OCI-M2 (cell line): ENCODE results near the gene NWD2.
"Not testable (repeated sequence)": the region's sequence is repeated elsewhere in the genome, so short reads cannot be mapped to it uniquely, and the experiment has no call there.

Experiments
- DNase-seq: peaks from one replicate; lab custom pipeline; 2025; ENCODE audit not compliant: unreplicated experiment; lab: John Stamatoyannopoulos, UW

NWD2 gene

GRCh38 chr4:37389967-37390580 is 145.5 kb downstream of the NWD2 start:
- no peak for DNase-seq

GRCh38 chr4:37392521-37393255 is 148.1 kb downstream of the NWD2 start:
- DNase-seq: no peak

- DNase-seq: no peak
Observed at GRCh38 chr4:37393321-37393720, 148.8 kb downstream of the NWD2 start.

DNA sequence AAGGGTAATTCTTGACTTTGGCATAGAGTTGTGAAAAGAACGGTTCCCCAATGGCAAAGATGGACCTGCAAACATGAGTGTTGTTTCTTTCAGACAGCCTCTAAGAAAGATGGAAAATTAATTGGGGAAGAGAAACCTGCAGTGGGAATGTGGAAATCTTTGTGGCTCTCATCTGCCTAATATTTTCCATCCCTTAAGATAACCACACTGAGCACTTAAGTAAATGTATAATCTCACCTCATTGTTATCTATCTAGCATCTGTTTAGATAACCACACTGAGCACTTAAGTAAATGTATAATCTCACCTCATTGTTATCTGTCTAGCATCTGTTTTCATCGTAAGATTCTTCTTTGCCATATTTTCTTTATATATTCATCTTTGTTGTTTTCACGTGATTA is 149.3 kb downstream of the NWD2 start:
- no peak for DNase-seq

DNA sequence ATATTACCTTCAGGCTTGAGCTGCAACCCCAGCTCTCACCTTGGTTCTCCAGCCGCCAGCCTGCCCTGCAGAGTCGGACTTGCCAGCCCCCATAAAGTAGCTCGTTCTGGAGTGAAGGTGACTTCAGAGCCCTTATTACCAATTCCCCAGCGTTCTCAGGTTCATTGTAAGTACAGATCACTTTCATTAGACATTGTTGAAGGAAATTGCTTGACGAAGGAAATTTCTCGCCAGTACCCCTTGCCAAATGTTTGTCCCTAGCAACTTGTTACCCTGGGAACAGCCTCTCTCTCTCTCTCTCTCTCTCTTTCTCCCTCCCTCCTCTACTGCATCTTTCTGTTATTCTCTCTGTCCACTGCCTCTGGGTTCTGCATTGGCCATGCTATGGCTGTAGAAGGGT is 153.0 kb downstream of the NWD2 start:
- DNase-seq: no peak

DNA sequence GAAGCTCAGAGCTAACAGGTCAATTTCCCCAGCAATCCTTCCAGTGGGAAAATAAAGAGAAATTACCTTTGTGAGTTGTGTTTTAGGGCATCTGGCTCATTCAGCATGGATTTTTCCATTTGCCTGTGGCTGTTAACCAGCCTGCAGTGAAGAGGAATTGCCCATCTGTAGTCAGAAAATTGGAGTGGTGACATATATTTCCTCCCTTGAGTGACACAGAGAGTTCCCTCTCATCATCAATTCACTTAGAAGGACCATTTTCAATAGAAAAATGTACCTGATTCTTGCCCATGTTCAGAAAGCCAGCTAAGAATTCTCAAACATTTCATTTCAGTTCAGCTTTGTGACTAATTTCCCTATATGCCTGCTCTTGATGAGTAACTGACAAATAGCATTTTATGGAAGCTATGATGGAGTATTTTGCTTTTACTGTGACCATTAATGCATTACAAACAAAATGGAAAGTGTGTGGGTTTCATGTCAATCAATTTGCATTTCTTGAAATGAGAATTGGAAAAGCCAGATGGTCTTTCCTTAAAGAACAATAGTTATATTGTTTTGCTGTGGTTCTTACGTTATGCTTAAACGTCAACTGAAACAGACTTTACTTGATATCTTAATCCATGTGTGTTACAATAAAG is 155.8 kb downstream of the NWD2 start:
- DNase-seq: no peak

GRCh38 chr4:37407938-37408826 is 163.6 kb downstream of the NWD2 start:
- DNase-seq: not testable (repeated sequence)

GRCh38 chr4:37413612-37414011 is 169.1 kb downstream of the NWD2 start:
- DNase-seq: not testable (repeated sequence)

GRCh38 chr4:37415845-37416369 is 171.4 kb downstream of the NWD2 start:
- DNase-seq: no peak

DNA sequence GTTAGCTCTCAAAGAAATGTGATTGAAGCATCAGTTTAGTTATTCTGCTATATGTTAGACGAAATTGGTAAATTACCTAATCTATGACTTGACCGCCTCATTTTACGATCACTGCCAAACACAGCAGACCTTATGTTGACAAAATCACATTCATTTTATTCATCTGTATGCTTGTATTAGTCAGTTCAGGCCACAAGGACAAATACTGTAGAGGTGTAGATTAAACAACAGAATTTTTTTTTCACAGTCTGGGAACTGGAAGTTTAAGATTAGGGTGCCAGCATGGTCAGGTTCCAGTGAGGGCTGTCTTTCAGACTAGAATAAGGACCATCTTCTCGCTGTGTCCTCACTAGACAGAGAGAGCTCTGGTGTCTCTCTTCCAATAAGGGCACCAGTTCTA is 177.1 kb downstream of the NWD2 start:
- DNase-seq: no peak

GRCh38 chr4:37422102-37422501 is 177.6 kb downstream of the NWD2 start:
- no peak for DNase-seq

- DNase-seq: no peak
Observed at GRCh38 chr4:37422638-37423037, 178.1 kb downstream of the NWD2 start.

DNA sequence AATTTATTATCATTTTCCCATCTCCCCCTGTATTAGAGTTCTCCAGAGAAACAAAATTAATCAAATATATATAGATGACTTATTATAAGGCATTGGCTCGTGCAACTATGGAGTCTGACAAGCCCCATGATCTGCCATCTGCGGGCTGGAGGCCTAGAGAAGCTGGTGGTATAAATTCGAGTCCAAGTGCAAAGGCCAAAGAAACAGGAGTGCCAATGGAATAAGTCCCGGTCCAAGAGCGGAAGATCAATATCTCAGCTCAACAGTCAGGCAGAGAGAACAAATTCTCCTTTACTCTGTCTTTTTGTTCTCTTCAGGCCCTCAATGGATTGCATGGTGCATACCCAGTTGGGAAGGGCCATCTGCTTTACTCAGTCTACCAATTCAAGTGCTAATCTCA is 178.8 kb downstream of the NWD2 start:
- no peak for DNase-seq

DNA sequence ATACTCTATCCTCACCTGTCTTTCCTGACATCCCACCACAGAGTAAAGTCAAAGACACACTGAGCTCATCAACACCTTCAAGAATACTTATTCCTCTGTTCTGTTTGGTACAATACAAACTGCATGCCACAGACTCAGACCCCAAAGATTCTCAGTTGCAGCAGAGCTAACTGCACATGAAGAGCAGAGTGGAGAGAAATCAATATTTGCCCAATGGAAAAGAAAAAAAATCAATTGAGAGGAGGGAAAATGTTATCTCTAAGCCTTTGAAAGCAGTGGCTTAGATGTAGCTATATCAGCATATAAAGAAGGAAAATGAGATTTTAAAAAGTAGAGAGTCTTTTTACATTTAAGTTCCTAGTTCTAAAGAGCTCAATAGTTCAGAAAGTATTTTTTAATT is 180.2 kb downstream of the NWD2 start:
- DNase-seq: no peak

GRCh38 chr4:37425857-37426256 is 181.3 kb downstream of the NWD2 start:
- DNase-seq: no peak

DNA sequence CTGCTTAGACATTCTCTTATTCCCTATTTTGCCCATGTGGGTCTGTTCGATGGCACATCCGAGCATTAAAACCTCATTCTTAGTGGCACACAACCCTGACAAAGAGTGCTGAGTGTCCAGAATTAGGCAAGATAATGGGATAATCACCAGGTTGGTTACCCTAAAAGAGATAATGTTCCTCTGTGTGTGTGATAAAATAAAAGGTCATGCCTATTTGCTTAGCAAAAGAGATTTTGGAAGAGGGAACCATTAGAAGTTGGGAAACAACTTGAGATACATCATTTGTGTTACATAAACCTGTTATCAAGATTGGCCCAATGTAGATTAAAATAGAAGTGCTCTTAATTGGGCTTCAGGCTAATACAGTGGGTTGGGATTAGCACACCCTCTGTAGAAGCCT is 182.7 kb downstream of the NWD2 start:
- no peak for DNase-seq

- DNase-seq: no peak
Observed at GRCh38 chr4:37429906-37430305, 185.4 kb downstream of the NWD2 start.

GRCh38 chr4:37430718-37431416 is 186.3 kb downstream of the NWD2 start:
- DNase-seq: no peak

DNA sequence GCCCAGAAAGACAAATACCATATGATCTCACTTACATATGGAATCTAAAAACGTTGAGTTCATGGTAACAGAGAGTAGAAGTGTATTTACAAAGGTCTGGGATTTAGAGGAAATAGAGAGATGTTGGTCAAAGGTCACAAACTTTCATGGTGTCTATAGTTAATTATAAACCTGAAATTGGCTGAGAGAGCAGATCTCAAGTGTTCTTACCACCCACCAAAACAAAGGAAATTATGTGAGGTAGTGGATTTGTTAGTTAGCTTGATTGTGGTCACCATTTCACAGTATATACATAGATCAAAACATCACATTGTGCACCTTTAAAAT is 186.8 kb downstream of the NWD2 start:
- no peak for DNase-seq

DNA sequence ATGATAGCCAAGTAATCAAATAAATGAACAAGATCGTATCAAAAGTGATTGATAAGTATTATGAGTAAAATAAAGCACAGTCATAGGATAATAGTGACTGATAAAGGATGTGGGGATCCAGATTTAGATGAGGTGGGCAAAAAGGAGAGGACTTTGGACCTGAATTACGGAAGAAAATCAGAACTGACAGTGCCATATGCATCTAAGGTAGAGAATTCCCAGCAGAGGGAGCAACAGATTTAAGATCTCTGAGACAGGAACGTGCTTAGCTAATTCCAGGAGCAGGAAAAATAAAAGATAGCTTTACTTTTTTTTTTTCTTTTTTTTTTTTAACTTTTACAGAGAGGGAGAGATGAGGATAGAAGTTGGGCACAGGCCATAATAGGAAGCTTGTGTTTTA is 189.9 kb downstream of the NWD2 start:
- DNase-seq: no peak

- no peak for DNase-seq
Observed at GRCh38 chr4:37436546-37436945, 192.0 kb downstream of the NWD2 start.
